ENCODE results near the gene TIAM1.

Gene TIAM1

DNA sequence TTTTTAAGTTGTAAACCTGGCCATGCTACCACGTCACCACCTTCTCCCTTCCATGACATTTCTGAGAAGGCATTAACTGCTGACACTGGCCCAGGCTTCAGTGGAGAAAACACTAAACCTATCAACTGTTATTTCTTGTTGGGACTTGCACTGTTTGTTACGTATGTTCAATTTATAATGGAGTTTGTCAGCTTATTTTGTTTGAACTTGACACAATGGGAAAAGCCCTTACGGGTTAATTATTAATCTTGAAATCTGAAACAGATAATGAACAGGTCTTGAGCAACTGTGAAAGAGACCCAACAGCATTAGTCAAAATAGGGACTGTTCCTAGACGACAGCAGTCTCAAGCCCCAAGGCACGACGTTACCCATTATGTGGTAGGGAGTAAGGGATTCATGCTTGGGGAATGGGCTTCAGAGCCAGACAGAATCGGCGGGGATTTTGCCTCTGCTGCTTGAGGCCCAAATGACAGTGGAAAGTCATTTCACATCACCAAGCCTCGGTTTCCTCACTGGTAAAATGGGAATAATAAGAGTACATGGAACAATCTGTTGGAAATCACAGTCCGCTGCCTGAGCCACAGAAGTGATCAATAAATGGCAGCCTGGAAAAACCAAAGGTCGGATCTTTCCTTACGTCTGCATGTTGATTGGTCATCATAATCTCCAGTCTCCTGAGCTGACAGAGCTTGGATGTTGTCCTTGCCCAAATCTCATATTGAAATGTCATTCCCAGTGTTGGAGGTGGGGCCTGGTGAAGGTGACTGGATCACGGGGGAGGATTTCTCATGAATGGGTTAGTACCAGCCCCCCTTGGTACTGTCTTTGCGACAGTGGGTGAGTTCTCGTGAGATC lies 44.5 kb downstream of the TIAM1 start:
- H3K9me3 Mint-ChIP-seq: no peaks in the 10 kb centered on the region
- H3K4me1 Mint-ChIP-seq (ENCODE audit: low read depth): peaks cover 13% of the 10 kb centered on the region
- intact Hi-C loops (cut with micrococcal nuclease): no loop called here
- H3K4me3 Mint-ChIP-seq: no peak overlapping the region
- H3K36me3 Mint-ChIP-seq (ENCODE audit: low read depth): peaks cover 44% of the 10 kb centered on the region
- H3K27me3 Mint-ChIP-seq: no peaks in the 10 kb centered on the region
- H3K27ac Mint-ChIP-seq: no peak overlapping the region

DNA sequence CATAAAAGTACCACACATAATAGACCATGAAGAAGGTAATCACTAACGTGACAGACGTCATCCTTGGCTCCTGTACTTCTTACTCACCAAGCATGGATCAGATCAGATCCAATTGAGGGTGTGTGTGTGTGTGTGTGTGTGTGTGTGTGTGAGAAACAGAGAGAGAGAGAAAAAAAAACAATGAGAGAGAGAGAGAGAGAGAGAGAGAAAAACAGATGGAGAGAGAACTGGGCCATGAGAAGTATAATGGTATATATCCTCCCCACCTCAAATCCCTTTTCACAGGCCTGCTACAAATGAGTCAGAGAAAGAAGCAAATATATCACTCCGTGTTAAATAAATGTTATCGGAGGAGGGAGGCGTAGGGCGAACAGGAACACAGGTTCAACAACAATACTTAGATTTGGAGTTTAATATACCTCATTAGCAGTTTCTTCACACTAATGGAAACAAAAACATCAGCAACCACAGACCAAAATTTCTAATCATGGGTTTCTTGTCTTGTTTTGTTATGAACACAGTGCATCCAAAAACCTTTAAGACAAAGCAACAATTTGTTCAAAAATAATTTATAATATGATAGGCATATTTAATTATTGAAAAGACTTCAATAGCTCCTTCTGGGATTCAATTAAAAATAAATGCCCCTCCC lies 45.3 kb downstream of the TIAM1 start:
- H3K27me3 Mint-ChIP-seq: no peaks in the 10 kb centered on the region
- H3K36me3 Mint-ChIP-seq (ENCODE audit: low read depth): peaks cover 44% of the 10 kb centered on the region
- H3K9me3 Mint-ChIP-seq: no peaks in the 10 kb centered on the region
- H3K27ac Mint-ChIP-seq: no peak overlapping the region
- H3K4me1 Mint-ChIP-seq (ENCODE audit: low read depth): peaks cover 17% of the 10 kb centered on the region
- H3K4me3 Mint-ChIP-seq: no peak overlapping the region
- intact Hi-C loops (cut with micrococcal nuclease): no loop called here

DNA sequence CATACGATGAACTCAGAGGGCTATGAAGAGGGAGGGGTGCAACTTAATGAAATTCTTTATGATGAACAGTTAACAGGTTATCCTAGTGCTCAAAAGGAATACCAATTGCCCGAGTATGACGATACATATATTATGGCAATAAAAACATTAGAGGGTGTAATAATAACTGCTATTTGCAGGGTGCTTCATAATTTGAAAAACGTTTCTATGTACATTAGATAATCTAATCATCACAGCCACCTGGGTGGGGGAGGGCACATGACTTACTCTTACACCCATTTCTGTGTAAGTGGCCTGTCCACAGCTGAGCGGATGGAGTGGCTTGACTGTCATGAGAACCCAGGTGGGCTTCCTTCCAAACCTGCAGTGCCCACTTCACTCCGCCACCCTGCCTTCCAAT lies 46.3 kb downstream of the TIAM1 start:
- Mint-ChIP-seq H3K4me3 (no peak overlapping the region), H3K27me3 (no peaks in the 10 kb centered on the region), H3K9me3 (no peaks in the 10 kb centered on the region), H3K27ac (no peak overlapping the region), H3K4me1 (ENCODE audit: low read depth) (peaks cover 16% of the 10 kb centered on the region), H3K36me3 (ENCODE audit: low read depth) (peaks cover 50% of the 10 kb centered on the region)
- intact Hi-C loops (cut with micrococcal nuclease): no loop called here

DNA sequence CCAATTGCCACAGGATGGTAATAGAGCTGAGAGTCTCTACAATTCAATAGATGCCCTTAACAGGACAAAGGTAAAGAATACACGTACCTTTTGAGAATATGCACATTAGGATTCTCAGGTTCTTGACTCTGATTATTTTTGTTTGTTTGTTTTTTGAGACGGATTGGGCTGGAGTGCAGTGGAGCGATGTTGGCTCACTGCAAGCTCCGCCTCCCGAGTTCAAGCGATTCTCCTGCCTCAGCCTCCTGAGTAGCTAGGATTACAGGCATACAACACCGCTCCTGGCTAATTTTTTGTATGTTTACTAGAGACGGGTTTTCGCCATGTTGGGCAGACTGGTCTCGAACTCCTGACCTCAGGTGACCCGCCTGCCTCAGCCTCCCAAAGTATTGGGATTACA lies 48.4 kb downstream of the TIAM1 start:
- no peak overlapping the region for H3K4me3 Mint-ChIP-seq
- H3K9me3 Mint-ChIP-seq: no peaks in the 10 kb centered on the region
- peaks cover 61% of the 10 kb centered on the region for H3K36me3 Mint-ChIP-seq (ENCODE audit: low read depth)
- peaks cover 29% of the 10 kb centered on the region for H3K4me1 Mint-ChIP-seq (ENCODE audit: low read depth)
- intact Hi-C loops (cut with micrococcal nuclease): no loop called here
- no peaks in the 10 kb centered on the region for H3K27me3 Mint-ChIP-seq
- H3K27ac Mint-ChIP-seq: no peak overlapping the region

DNA sequence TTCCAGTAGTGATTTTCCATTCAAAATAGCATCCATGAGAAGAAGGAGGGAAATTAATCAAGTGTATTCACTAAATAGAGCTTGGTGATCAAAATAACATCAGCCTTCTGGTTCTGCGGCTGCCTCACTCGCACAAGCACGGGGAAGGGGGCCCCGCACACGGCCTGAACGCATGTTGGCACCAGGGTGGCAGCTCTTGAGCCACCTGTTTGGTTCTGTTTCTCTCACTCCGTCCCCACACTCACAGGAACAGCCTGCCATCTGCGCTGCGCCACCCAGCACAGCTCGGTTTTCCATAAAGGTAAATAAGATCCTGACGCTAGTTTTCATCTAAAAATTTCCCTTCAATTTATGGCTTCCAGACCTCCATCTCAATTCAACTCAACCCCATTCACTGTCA lies 49.4 kb downstream of the TIAM1 start:
- Mint-ChIP-seq H3K4me3 (no peak overlapping the region), H3K4me1 (ENCODE audit: low read depth) (peaks cover 30% of the 10 kb centered on the region), H3K27me3 (no peaks in the 10 kb centered on the region), H3K9me3 (no peaks in the 10 kb centered on the region), H3K27ac (peak overlapping the region; percentile 30), H3K36me3 (ENCODE audit: low read depth) (peaks cover 60% of the 10 kb centered on the region)
- intact Hi-C loops (cut with micrococcal nuclease): no loop called here

DNA sequence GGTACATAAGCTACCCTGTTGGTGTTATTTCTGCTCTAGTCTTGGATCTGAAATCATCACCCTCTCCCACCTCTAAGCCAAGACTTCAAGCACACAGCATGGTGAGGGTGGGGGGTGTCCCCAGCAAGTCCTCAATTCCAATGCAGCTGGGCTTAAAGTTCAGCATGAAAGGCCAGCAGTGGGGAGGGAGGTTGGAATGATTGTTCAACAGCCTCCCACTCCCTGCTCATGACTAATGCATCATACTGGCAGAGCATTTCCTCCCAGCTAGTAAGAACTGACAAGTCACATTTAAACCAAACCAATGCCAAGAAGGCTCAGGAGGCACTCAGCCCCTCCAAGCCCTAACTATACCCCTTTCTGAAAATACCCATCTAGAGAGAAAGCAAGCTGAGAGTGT lies 50.1 kb downstream of the TIAM1 start:
- Mint-ChIP-seq H3K27me3 (no peaks in the 10 kb centered on the region), H3K27ac (no peak overlapping the region), H3K36me3 (ENCODE audit: low read depth) (peaks cover 54% of the 10 kb centered on the region), H3K4me1 (ENCODE audit: low read depth) (peaks cover 30% of the 10 kb centered on the region), H3K4me3 (no peak overlapping the region), H3K9me3 (no peaks in the 10 kb centered on the region)
- intact Hi-C loops (cut with micrococcal nuclease): no loop called here

DNA sequence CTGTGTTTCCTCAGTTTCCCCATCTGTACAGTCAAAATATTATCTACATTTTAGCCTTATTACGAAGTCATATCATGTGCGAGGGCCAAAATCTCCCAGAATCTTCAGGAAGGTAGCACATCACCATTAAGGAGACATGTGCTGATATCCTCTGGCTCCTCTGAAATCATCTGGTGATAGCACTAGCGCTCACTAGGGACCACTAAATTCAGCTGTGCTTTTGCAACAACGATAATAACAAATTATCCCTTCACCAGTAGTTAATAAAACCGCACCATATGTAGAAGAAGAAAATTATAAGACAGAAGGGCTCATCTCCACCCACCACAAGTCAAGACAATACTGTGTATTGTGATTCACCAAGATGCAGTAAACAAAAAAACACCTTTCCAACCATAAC lies 53.3 kb downstream of the TIAM1 start:
- no peak overlapping the region for H3K4me3 Mint-ChIP-seq
- intact Hi-C loops (cut with micrococcal nuclease): no loop called here
- H3K27ac Mint-ChIP-seq: no peak overlapping the region
- H3K4me1 Mint-ChIP-seq (ENCODE audit: low read depth): peaks cover 38% of the 10 kb centered on the region
- H3K36me3 Mint-ChIP-seq (ENCODE audit: low read depth): peaks cover 52% of the 10 kb centered on the region
- no peaks in the 10 kb centered on the region for H3K27me3 Mint-ChIP-seq
- no peaks in the 10 kb centered on the region for H3K9me3 Mint-ChIP-seq

DNA sequence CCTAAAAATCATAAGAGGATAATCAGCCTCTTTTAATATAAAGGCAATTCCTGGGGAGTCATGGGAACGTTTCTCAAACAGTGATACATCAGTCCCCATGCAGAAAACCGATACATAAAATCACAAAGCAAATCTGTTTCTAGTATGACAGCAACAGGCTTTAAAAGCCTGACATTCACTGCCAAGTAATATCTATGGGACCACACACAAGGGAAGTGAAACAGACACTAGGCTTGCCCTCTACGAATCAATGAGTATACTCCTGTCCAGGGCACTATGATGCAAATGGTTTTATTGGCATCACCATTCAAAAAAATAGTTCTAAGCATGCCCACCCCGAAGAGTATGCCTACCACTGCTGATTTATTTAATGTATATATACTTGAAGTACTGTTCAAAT lies 54.4 kb downstream of the TIAM1 start:
- Mint-ChIP-seq H3K36me3 (ENCODE audit: low read depth) (peaks cover 52% of the 10 kb centered on the region), H3K27ac (no peak overlapping the region), H3K4me1 (ENCODE audit: low read depth) (peaks cover 41% of the 10 kb centered on the region), H3K9me3 (no peaks in the 10 kb centered on the region), H3K27me3 (no peaks in the 10 kb centered on the region), H3K4me3 (no peak overlapping the region)
- intact Hi-C loops (cut with micrococcal nuclease): no loop called here

DNA sequence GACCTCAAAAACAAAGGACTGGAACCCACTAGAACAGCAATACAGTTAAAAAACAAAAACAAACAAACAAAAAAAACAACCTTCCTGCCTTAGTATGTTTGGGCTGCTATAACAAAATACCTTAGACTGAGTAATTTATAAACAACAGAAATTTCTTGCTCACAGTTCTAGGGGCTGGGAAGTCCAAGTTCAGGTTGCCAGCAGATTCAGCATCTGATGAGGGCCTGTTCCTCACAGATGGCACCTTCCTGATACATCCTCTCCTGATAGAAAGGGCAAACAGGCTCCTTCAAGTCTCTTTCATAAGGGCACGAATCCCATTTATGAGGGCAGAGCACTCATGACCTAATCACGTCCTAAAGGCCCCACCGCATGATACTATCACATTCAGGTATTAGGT lies 55.9 kb downstream of the TIAM1 start:
- H3K27me3 Mint-ChIP-seq: no peaks in the 10 kb centered on the region

DNA sequence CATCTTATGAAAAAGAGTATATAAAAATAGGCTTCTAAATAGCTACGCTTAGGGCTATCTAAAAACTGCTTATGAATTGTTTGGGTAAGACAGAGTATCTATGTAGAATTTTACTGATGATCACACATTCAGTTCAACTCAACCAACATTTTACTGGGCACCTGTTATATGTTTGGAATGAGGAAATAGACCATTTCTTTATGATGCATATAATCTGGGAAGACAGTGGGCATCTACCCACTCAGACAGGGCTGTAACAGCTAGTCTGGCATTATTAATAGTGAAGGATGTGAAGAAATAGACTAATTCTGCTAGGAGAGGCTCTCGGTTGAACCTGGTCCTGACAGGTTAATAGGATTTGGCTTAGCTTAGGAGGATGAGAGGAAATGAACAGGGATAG lies 56.9 kb downstream of the TIAM1 start:
- intact Hi-C loops (cut with micrococcal nuclease): no loop called here
- no peaks in the 10 kb centered on the region for H3K27me3 Mint-ChIP-seq
- H3K9me3 Mint-ChIP-seq: no peaks in the 10 kb centered on the region

More for the DNA sequence above, 55.9 kb downstream of the TIAM1 start:
- Mint-ChIP-seq H3K27ac (no peak overlapping the region), H3K9me3 (no peaks in the 10 kb centered on the region), H3K4me3 (no peak overlapping the region), H3K36me3 (ENCODE audit: low read depth) (peaks cover 37% of the 10 kb centered on the region), H3K4me1 (ENCODE audit: low read depth) (peaks cover 46% of the 10 kb centered on the region)
- intact Hi-C loops (cut with micrococcal nuclease): no loop called here

DNA sequence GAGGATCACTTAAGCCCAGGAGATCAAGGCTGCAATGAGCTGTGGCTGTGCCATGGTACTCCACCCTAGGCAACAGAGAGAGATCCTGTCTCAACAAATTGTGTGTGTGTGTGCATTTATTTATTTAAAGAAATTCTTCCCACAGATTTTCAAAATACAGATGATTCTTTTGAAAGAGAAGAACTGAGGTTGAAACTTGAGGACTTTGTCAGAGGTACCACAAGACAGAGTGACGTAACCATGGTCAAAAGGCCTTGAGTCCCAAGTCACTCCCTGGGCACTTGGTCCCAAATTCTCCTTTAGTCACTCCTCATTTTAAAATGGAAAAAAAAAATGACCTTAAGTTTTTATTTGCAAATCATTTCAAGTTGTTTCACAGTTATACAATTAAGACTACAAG lies 57.4 kb downstream of the TIAM1 start:
- intact Hi-C loops (cut with micrococcal nuclease): no loop called here
- Mint-ChIP-seq H3K27ac (no peak overlapping the region), H3K4me1 (ENCODE audit: low read depth) (peaks cover 53% of the 10 kb centered on the region), H3K27me3 (no peaks in the 10 kb centered on the region), H3K9me3 (no peaks in the 10 kb centered on the region), H3K36me3 (ENCODE audit: low read depth) (peaks cover 31% of the 10 kb centered on the region), H3K4me3 (no peak overlapping the region)

More for the DNA sequence above, 56.9 kb downstream of the TIAM1 start:
- H3K36me3 Mint-ChIP-seq (ENCODE audit: low read depth): peaks cover 31% of the 10 kb centered on the region
- no peak overlapping the region for H3K27ac Mint-ChIP-seq
- no peak overlapping the region for H3K4me3 Mint-ChIP-seq
- peaks cover 54% of the 10 kb centered on the region for H3K4me1 Mint-ChIP-seq (ENCODE audit: low read depth)

DNA sequence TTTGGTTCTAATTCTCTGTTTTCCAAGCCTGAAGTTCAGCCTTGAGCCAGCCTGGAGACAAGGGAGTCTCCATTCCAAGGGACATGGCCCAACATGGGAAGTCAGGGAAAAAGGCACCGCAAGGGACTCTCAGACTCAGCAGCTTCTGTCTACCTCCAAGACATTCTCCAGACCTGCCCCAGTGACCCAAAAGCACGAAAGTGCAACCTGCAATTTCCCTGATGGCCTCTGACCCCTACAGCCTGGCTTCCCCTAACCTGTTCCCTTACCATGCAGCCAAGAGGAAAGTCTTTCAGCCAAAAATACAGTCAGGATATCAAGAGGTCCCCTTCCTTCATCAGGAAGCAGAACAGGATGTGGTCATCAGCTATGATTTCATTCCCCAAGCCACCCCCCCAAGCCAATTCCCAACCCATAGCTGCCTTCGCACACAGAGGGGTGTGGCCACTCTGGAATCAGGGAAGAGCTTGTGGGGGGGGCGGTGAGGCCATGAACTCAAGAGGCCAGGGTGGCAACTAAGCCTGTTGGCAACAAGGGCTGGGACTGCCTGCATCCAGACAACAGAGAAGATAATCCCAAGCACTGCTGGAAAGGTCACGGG lies 59.2 kb downstream of the TIAM1 start:
- Mint-ChIP-seq H3K4me1 (ENCODE audit: low read depth) (peaks cover 49% of the 10 kb centered on the region), H3K4me3 (no peak overlapping the region), H3K9me3 (no peaks in the 10 kb centered on the region), H3K27ac (peak overlapping the region; percentile 65), H3K36me3 (ENCODE audit: low read depth) (peaks cover 41% of the 10 kb centered on the region), H3K27me3 (no peaks in the 10 kb centered on the region)
- intact Hi-C loops (cut with micrococcal nuclease): no loop called here

DNA sequence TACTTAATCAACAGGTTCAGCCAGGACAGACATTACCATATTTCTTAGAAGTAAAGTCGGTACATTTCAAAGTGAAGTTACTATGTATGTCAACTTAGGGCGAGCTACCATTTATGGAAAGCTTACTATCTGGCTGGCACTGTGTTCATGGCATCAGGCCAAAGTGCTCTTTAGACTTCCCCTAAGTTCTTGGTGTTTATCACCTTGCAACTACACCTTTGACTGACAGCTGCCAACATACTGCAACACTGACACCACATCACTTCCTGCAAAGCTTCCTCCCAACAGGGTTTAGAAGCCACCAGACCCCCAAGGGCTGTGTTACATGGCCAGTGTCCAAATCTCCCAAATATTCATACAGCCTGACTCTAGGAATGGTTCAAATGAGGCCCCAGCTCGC lies 61.0 kb downstream of the TIAM1 start:
- intact Hi-C loops (cut with micrococcal nuclease): no loop called here
- Mint-ChIP-seq H3K36me3 (ENCODE audit: low read depth) (peaks cover 43% of the 10 kb centered on the region), H3K27me3 (no peaks in the 10 kb centered on the region), H3K9me3 (no peaks in the 10 kb centered on the region), H3K4me3 (no peak overlapping the region), H3K27ac (peak overlapping the region; percentile 74), H3K4me1 (ENCODE audit: low read depth) (peaks cover 49% of the 10 kb centered on the region)

DNA sequence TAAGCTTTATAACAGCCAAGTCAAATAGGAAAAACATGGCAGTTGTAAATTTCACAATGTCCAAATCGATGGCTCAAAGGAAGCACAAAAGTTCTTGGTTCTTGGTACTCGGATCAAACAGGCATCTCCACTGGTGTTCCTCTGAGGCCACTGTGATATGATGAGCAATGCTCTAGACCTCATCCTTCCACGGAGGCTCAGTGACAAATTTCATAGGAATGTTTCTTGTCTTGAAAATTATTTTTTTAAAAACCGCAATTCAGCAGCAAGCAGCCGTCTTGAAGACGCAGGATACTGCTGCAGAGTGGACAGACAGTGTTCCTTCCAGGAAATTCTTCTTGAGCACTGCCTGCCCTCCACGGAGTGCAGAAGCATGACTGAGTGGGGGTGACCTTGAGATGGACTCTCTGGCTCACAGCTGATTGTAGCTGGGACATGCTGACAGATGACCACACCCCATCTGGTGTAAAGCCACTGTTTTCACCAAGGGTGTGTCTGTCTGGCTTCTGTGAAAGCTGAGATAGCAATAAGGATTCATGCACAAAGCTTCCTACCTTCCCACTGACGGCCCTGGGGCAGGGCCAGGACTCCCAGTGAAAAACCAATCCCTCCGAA lies 61.9 kb downstream of the TIAM1 start:
- H3K4me1 Mint-ChIP-seq (ENCODE audit: low read depth): peaks cover 43% of the 10 kb centered on the region
- H3K27me3 Mint-ChIP-seq: no peaks in the 10 kb centered on the region
- H3K4me3 Mint-ChIP-seq: no peak overlapping the region

More for the DNA sequence above, 61.9 kb downstream of the TIAM1 start:
- Mint-ChIP-seq H3K9me3 (no peaks in the 10 kb centered on the region), H3K27ac (peak overlapping the region; percentile 74), H3K36me3 (ENCODE audit: low read depth) (peaks cover 39% of the 10 kb centered on the region)
- intact Hi-C loops (cut with micrococcal nuclease): no loop called here
